IMR-90 (cell line): ENCODE measurements around the gene COL4A5. TPM values are rescaled to one million over a fixed set of nuclear protein-coding genes. Genes with fewer than 3 reads are reported as not detected.

Experiments used
- ATAC-seq: fragments of 200-7000 bp; cut with Tn5 transposase; 2 replicates; pipeline ENCODE4 v1.9.1; 2020; ENCODE audit warnings: low read depth, mild to moderate bottlenecking, moderate library complexity
- BruUV-seq: library from RNA; stranded (reverse); fragments of 400-500 nt; replicated peaks from 2 replicates; lab custom pipeline; 2021; lab: Mats Ljungman, UMichigan
- CTCF ChIA-PET: fragments of 300-600 bp; formaldehyde crosslinking; extraction: SDS; loops from one replicate; lab custom pipeline; 2021; ENCODE audit warnings: antibody characterized with exemption; lab: Yijun Ruan, JAX
- POLR2A ChIA-PET: fragments of 300-600 bp; sonication (Branson Sonifier 250); formaldehyde crosslinking; loops from one replicate; lab custom pipeline; 2022; ENCODE audit warnings: antibody characterized with exemption; ENCODE audit not compliant: unreplicated experiment; lab: Charles Lee
- DNase-seq: peaks from one replicate; pipeline ENCODE4 v3.0.0; 2013
- H2AFZ ChIP-seq: replicated peaks from 2 replicates; pipeline ENCODE3; 2013; ENCODE audit warnings: low read length, mild to moderate bottlenecking; ENCODE audit not compliant: poor library complexity
- H2AK5ac ChIP-seq: 2 replicates; pipeline ENCODE4 v1.6.1; 2013; ENCODE audit warnings: low read depth, low read length, inconsistent platforms
- H2AK9ac ChIP-seq: replicated peaks from 2 replicates; pipeline ENCODE3; 2013; ENCODE audit warnings: mild to moderate bottlenecking, low read depth, low read length, moderate library complexity; ENCODE audit not compliant: poor library complexity
- H2BK120ac ChIP-seq: 2 replicates; pipeline ENCODE4 v1.6.1; 2013; ENCODE audit warnings: low read depth, low read length, inconsistent platforms
- H2BK15ac ChIP-seq: 3 replicates; pipeline ENCODE4 v1.6.1; 2013; ENCODE audit warnings: low read depth, low read length, inconsistent platforms
- H2BK20ac ChIP-seq: 2 replicates; pipeline ENCODE4 v1.6.1; 2013; ENCODE audit warnings: low read depth, mild to moderate bottlenecking, inconsistent platforms, low read length, moderate library complexity
- H2BK5ac ChIP-seq: 2 replicates; pipeline ENCODE4 v1.6.1; 2013; ENCODE audit warnings: mild to moderate bottlenecking, low read depth, low read length, inconsistent platforms; ENCODE audit not compliant: poor library complexity, severe bottlenecking
- H3K14ac ChIP-seq: replicated peaks from 2 replicates; pipeline ENCODE4 v1.6.1; 2013; ENCODE audit warnings: low read depth, low read length, inconsistent platforms
- H3K18ac ChIP-seq: 2 replicates; pipeline ENCODE4 v1.6.1; 2013; ENCODE audit warnings: low read depth, low read length, control low read depth
- H3K23ac ChIP-seq: 2 replicates; pipeline ENCODE4 v1.6.1; 2013; ENCODE audit warnings: low read depth, low read length, inconsistent platforms
- H3K27ac ChIP-seq: 2 replicates; pipeline ENCODE4 v1.5.1; 2013; ENCODE audit warnings: mild to moderate bottlenecking, control low read depth, low read length; ENCODE audit not compliant: insufficient read depth
- H3K27me3 ChIP-seq: 2 replicates; pipeline ENCODE4 v1.6.1; 2013; ENCODE audit warnings: low read length; ENCODE audit not compliant: control insufficient read depth, insufficient read depth
- H3K36me3 ChIP-seq: 2 replicates; pipeline ENCODE4 v1.6.1; 2013; ENCODE audit warnings: low read length, mixed read lengths; ENCODE audit not compliant: control insufficient read depth, insufficient read depth
- H3K4ac ChIP-seq: 2 replicates; pipeline ENCODE4 v1.6.1; 2013; ENCODE audit warnings: low read depth, low read length, inconsistent platforms
- H3K4me1 ChIP-seq: 2 replicates; pipeline ENCODE4 v1.6.1; 2013; ENCODE audit warnings: low read length, mixed read lengths; ENCODE audit not compliant: control insufficient read depth, insufficient read depth
- H3K4me2 ChIP-seq: 2 replicates; pipeline ENCODE4 v1.6.1; 2013; ENCODE audit warnings: low read depth, mild to moderate bottlenecking, control low read depth, low read length, moderate library complexity
- H3K4me3 ChIP-seq: 2 replicates; pipeline ENCODE4 v1.5.1; 2013; ENCODE audit warnings: low read depth, mild to moderate bottlenecking, control low read depth, low read length, moderate library complexity; ENCODE audit not compliant: insufficient read depth
- H3K56ac ChIP-seq: 2 replicates; pipeline ENCODE4 v1.6.1; 2013; ENCODE audit warnings: low read length, inconsistent platforms; ENCODE audit not compliant: insufficient read depth; ENCODE audit errors: extremely low read depth
- H3K79me1 ChIP-seq, 2 experiments: 2 replicates each; pipeline ENCODE4 v1.6.1; 2013; ENCODE audit warnings: low read length in 2 of 2, inconsistent platforms in 1 of 2, low read depth in 1 of 2
- H3K9ac ChIP-seq: 2 replicates; pipeline ENCODE4 v1.6.1; 2013; ENCODE audit warnings: low read depth, low read length, control low read depth
- H3K9me1 ChIP-seq: 2 replicates; pipeline ENCODE4 v1.6.1; 2013; ENCODE audit warnings: low read length, inconsistent platforms; ENCODE audit not compliant: insufficient read depth
- H3K9me3 ChIP-seq: 2 replicates; pipeline ENCODE4 v1.6.1; 2013; ENCODE audit warnings: low read length; ENCODE audit not compliant: control insufficient read depth, insufficient read depth
- H4K20me1 ChIP-seq: 2 replicates; pipeline ENCODE4 v1.6.1; 2013; ENCODE audit warnings: low read length, inconsistent platforms; ENCODE audit not compliant: insufficient read depth
- H4K5ac ChIP-seq: 2 replicates; pipeline ENCODE4 v1.6.1; 2013; ENCODE audit warnings: mild to moderate bottlenecking, low read depth, low read length, control low read depth
- H4K8ac ChIP-seq, 2 experiments: 2 replicates each; pipeline ENCODE4 v1.6.1; 2013; ENCODE audit warnings: low read depth in 2 of 2, low read length in 2 of 2, control low read depth in 1 of 2, inconsistent platforms in 1 of 2
- H4K91ac ChIP-seq: 2 replicates; pipeline ENCODE4 v1.6.1; 2013; ENCODE audit warnings: low read depth, low read length, inconsistent platforms; ENCODE audit not compliant: insufficient read depth
- CHD1 ChIP-seq: IDR thresholded peaks from 2 replicates; pipeline ENCODE4 v1.6.1; 2012; ENCODE audit warnings: low read depth, low read length, improper control_type of control experiment
- MXI1 ChIP-seq: IDR thresholded peaks from 2 replicates; pipeline ENCODE4 v1.6.1; 2012; ENCODE audit warnings: low read depth, mild to moderate bottlenecking, low read length, moderate library complexity, borderline replicate concordance
- POLR2A ChIP-seq: IDR thresholded peaks from 2 replicates; pipeline ENCODE4 v1.6.1; 2012; ENCODE audit warnings: mild to moderate bottlenecking, low read depth, low read length
- SMC3 ChIP-seq: fragments of 150-350 bp; IDR thresholded peaks from 2 replicates; pipeline ENCODE4 v1.6.1; 2016; ENCODE audit warnings: low read depth, mild to moderate bottlenecking, antibody characterized with exemption, low read length, moderate library complexity
- WGBS, 2 experiments: methylation state at CpG; one replicate each; pipeline versions ENCODE4 v1.1.5 to v1.1.7; 2013; ENCODE audit warnings: missing lambda C conversion rate in 2 of 2; ENCODE audit not compliant: insufficient read length in 1 of 2; ENCODE audit errors: extremely low coverage in 2 of 2; 5-methylcytosine and 5-hydroxymethylcytosine counted together
- dilution Hi-C: fragments of 300-500 bp; cut with HindIII; formaldehyde crosslinking; loops from one replicate; pipeline ENCODE4 v1.14.3; 2018; ENCODE audit warnings: low sequenced_read_pairs; ENCODE audit not compliant: unreplicated experiment
- in situ Hi-C: fragments of 300-500 bp; cut with MboI; formaldehyde crosslinking; loops from 3 replicates; pipeline ENCODE4 v1.14.3; 2019; ENCODE audit warnings: low sequenced_read_pairs, inconsistent platforms, mixed read lengths
- intact Hi-C: fragments of 100-400 bp; cut with micrococcal nuclease; formaldehyde crosslinking; loops from 2 replicates; pipeline ENCODE4 v1.10.0; 2022
- polyA plus RNA-seq, 3 experiments: library from polyadenylated mRNA; depleted of rRNA; stranded (reverse); fragments of >200 nt; gene quantifications; 2 replicates each; pipeline ENCODE4 v1.2.3, GENCODE V29; 2012; ENCODE audit warnings: low replicate concordance in 1 of 3
- total RNA-seq: library from RNA; depleted of rRNA; stranded (reverse); fragments of >200 nt; gene quantifications from 2 replicates; pipeline ENCODE4 v1.2.3, GENCODE V29; 2012

COL4A5 gene
- total and polyA plus RNA-seq, 2 of the 4 experiments (the other 2 are of a cell fraction): 16.3 to 26.6 TPM

GRCh38 chrX:108702530-108702929 lies 262.9 kb downstream of the COL4A5 start:
- Histone ChIP-seq H3K18ac (no peak overlapping the region), H4K8ac (no peak overlapping the region), H3K9me1 (no peaks in the 10 kb centered on the region), H2BK15ac (no peak overlapping the region), H4K20me1 (no peaks in the 10 kb centered on the region), H3K79me1 (no peaks in the 10 kb centered on the region), H3K9ac (no peak overlapping the region), H2BK20ac (no peak overlapping the region), H2BK5ac (no peak overlapping the region), H3K4ac (no peak overlapping the region), H3K23ac (no peak overlapping the region), H2AK9ac (no peak overlapping the region), H3K9me3 (no peaks in the 10 kb centered on the region), H3K27ac (no peak overlapping the region), H3K56ac (no peak overlapping the region), H3K36me3 (no peaks in the 10 kb centered on the region), H2AK5ac (no peak overlapping the region), H4K5ac (no peak overlapping the region), H2BK120ac (no peak overlapping the region), H3K4me3 (no peak overlapping the region), H3K27me3 (no peaks in the 10 kb centered on the region; the same call in 1 of the 2 replicates), H2AFZ (no peak overlapping the region), H3K4me1 (no peaks in the 10 kb centered on the region), H3K4me2 (no peak overlapping the region), H3K14ac (no peak overlapping the region), H4K91ac (no peak overlapping the region)
- DNase-seq: no peak
- ATAC-seq: no peak
- no CpG with 5 or more reads among the region's 1 CpG for WGBS, 2 experiments
- BruUV-seq: no TSS peak
- TF ChIP-seq MXI1 (no peak), CHD1 (no peak), POLR2A (no peak), SMC3 (no peak)
- dilution Hi-C loops (no loop called here), in situ Hi-C loops (no loop called here), intact Hi-C loops (no loop called here)
- CTCF ChIA-PET: no interaction called here
- POLR2A ChIA-PET: no interaction called here
